Measurements from ENCODE around the gene RPS23. TPM values are rescaled to one million over a fixed set of nuclear protein-coding genes. Genes with fewer than 3 reads are reported as not detected.
A peak's percentile ranks its signal among the peaks of the same experiment; 100 is the strongest.

The RPS23 gene
- total RNA-seq, 1 experiment from 2014 or later, result 1,953 TPM

DNA sequence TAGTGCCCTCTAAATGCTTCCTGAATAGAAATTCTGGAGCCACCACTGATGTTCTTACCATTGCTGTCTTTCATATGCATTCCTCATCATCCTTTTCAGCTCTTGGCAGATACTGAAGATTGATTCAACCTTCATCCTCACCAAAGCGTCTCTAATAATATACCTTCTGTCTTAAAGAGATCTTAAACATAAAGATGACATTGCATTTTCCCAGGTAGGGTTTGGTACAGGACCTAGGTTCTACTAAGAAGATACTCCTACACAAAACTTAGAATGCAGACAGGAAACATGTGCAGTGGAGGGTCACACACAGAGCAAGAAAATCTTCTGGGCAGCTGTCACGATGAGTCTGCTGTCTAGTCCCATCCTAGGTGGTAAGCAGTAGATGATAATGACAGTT, 41.0 kb upstream of the RPS23 start:
- POLR2A ChIA-PET (ENCODE audit: low non-redundant PET), result no interaction called here
- H3K36me3 ChIP-seq (ENCODE audit: insufficient read depth, low read length, poor library complexity, severe bottlenecking), result no peaks in the 10 kb centered on the region
- no peaks in the 10 kb centered on the region for H3K27me3 ChIP-seq (replicated peaks; ENCODE audit: insufficient read depth, low read depth, low read length, poor library complexity)
- no TSS peak for BruUV-seq (replicated peaks)
- H3K4me3 ChIP-seq (ENCODE audit: low read depth, low read length, poor library complexity, severe bottlenecking), result no peak overlapping the region
- H3K27ac ChIP-seq (ENCODE audit: low read depth, low read length, poor library complexity, severe bottlenecking), result no peak overlapping the region
- no peaks in the 10 kb centered on the region for H3K9me3 ChIP-seq (ENCODE audit: low read depth, low read length, poor library complexity, severe bottlenecking)
- intact Hi-C loops (cut with micrococcal nuclease; ENCODE audit: unreplicated experiment), result no loop called here
- TF ChIP-seq, protein P1, sequence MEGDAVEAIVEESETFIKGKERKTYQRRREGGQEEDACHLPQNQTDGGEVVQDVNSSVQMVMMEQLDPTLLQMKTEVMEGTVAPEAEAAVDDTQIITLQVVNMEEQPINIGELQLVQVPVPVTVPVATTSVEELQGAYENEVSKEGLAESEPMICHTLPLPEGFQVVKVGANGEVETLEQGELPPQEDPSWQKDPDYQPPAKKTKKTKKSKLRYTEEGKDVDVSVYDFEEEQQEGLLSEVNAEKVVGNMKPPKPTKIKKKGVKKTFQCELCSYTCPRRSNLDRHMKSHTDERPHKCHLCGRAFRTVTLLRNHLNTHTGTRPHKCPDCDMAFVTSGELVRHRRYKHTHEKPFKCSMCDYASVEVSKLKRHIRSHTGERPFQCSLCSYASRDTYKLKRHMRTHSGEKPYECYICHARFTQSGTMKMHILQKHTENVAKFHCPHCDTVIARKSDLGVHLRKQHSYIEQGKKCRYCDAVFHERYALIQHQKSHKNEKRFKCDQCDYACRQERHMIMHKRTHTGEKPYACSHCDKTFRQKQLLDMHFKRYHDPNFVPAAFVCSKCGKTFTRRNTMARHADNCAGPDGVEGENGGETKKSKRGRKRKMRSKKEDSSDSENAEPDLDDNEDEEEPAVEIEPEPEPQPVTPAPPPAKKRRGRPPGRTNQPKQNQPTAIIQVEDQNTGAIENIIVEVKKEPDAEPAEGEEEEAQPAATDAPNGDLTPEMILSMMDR (conservative IDR thresholded peaks at IDR 0.05; ENCODE audit: low read depth, low read length), result no peak
- TF ChIP-seq EZH2 (IDR thresholded peaks at IDR 0.05; ENCODE audit: borderline replicate concordance, low read depth, low read length, poor library complexity, severe bottlenecking), result no peak
- H3K4me1 ChIP-seq (ENCODE audit: insufficient read depth, low read length, poor library complexity, severe bottlenecking), result no peaks in the 10 kb centered on the region
- CTCF ChIA-PET, result no interaction called here
- DNase-seq (ENCODE audit: low spot score), result no peak

DNA sequence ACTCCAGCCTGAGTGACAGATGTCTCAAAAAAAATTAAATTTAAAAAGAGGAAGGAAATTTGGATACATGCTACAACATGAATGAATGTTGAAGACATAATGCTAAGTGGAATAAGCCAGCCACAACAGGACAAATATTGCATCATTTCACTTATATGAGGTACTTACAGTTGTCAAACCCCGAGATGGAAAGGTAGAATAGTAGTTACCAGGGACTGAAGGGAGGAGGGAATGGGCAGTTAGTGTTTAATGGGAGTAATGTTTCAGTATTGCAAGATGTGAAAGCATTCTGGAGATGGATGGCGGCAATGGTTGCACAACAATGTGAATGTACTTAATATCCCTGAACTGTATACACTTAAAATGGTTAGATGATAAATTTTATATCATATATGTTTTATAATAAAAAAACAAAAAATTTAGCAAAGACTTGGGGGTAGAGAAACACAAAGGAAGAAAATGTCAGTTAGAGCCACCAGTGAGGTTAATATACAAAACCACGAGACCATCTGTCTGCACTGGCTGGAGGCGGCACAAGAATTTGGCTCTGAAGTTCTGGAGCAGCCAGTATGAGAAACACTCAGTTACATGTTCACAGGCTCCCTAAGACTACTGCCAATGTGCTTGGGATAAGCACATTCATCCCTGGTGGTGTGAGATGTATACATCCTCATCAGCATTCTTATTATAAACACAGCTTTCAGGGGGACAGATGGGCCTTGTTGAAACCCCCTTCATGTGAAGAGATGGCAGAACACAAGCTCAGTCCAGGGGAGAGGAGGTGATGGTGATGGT, 37.0 kb upstream of the RPS23 start:
- TF ChIP-seq, protein P1 (conservative IDR thresholded peaks at IDR 0.05; ENCODE audit: low read depth, low read length), result no peak
- no peak for TF ChIP-seq EZH2 (IDR thresholded peaks at IDR 0.05; ENCODE audit: borderline replicate concordance, low read depth, low read length, poor library complexity, severe bottlenecking)
- no TSS peak for BruUV-seq (replicated peaks)
- Histone ChIP-seq H3K4me1 (ENCODE audit: insufficient read depth, low read length, poor library complexity, severe bottlenecking) (peaks cover 7% of the 10 kb centered on the region), H3K27ac (ENCODE audit: low read depth, low read length, poor library complexity, severe bottlenecking) (no peak overlapping the region), H3K9me3 (ENCODE audit: low read depth, low read length, poor library complexity, severe bottlenecking) (no peaks in the 10 kb centered on the region), H3K27me3 (replicated peaks; ENCODE audit: insufficient read depth, low read depth, low read length, poor library complexity) (no peaks in the 10 kb centered on the region), H3K4me3 (ENCODE audit: low read depth, low read length, poor library complexity, severe bottlenecking) (no peak overlapping the region), H3K36me3 (ENCODE audit: insufficient read depth, low read length, poor library complexity, severe bottlenecking) (no peaks in the 10 kb centered on the region)
- CTCF ChIA-PET, result no interaction called here
- intact Hi-C loops (cut with micrococcal nuclease; ENCODE audit: unreplicated experiment), result no loop called here
- DNase-seq (ENCODE audit: low spot score), result no peak
- POLR2A ChIA-PET (ENCODE audit: low non-redundant PET), result no interaction called here

DNA sequence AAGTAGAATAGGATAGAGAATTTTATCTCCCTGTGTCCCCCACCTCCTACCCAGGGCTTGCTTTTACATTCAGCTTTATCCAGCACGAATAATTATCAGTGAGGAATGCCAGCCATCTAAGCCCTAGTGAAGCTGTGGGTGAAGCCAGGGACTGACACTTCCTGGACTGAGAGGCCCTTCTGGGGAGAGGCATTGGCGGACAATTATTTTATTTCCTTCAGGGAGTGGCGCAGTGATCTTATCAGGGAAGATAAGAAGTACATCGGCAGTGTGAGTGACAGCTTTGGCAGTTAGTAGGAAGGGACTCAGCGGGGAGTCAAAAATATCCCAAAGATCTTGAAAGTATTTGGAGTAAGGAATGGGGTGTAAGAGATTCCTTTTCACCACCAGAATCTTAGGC, 34.9 kb upstream of the RPS23 start:
- peak; percentile 66 for DNase-seq (ENCODE audit: low spot score)
- BruUV-seq (replicated peaks), result no TSS peak
- TF ChIP-seq, protein P1 (conservative IDR thresholded peaks at IDR 0.05; ENCODE audit: low read depth, low read length), result no peak
- no peak for TF ChIP-seq EZH2 (IDR thresholded peaks at IDR 0.05; ENCODE audit: borderline replicate concordance, low read depth, low read length, poor library complexity, severe bottlenecking)
- ChIA-PET CTCF (no interaction called here), POLR2A (ENCODE audit: low non-redundant PET) (no interaction called here)
- no peaks in the 10 kb centered on the region for H3K27me3 ChIP-seq (replicated peaks; ENCODE audit: insufficient read depth, low read depth, low read length, poor library complexity)
- no peaks in the 10 kb centered on the region for H3K36me3 ChIP-seq (ENCODE audit: insufficient read depth, low read length, poor library complexity, severe bottlenecking)
- H3K9me3 ChIP-seq (ENCODE audit: low read depth, low read length, poor library complexity, severe bottlenecking), result no peaks in the 10 kb centered on the region
- H3K27ac ChIP-seq (ENCODE audit: low read depth, low read length, poor library complexity, severe bottlenecking), result no peak overlapping the region
- intact Hi-C loops (cut with micrococcal nuclease; ENCODE audit: unreplicated experiment), result loop anchor here (2.0 kb wide), 2 partner anchors 38 to 1250 kb away; no protein-coding TSS in a partner anchor
- H3K4me1 ChIP-seq (ENCODE audit: insufficient read depth, low read length, poor library complexity, severe bottlenecking), result peaks cover 7% of the 10 kb centered on the region
- no peak overlapping the region for H3K4me3 ChIP-seq (ENCODE audit: low read depth, low read length, poor library complexity, severe bottlenecking)

Measured in A673 (cell line).